Measurements from ENCODE around the gene ADNP. TPM values are rescaled to one million over a fixed set of nuclear protein-coding genes. Genes with fewer than 3 reads are reported as not detected.

ADNP gene
- total RNA-seq, 1 donor from 2014 or later, result 132 TPM

DNA sequence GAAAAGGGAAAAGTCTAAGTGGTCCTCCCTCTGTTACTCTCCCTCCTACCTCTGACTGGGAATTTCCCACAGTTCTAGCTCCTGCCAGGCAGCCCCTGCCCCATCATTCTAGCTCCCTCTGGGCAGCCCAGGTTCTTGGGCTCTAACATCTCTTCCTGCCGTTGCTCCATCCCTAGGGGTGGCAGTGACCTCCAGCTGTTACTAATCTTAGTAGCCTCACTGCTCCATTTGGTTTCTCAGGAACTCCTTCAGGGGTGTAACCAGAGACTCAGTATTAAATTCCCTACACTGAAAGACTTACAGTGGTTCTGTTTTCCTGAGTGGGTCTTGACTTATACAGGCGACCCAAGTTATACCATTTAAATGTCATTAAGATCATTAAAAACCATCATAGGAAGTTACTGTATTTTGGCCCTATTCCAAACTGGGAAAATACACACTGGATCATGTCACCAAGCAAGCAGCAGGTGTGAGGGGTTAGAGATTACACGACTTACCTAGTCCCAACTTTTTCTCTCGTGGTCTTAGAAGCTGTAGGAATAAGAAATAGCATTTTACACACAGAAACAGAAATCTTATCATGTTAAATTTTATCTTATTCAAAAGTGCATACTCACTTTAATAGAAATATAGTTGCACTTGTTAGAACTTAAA is 17.0 kb upstream of the ADNP start:
- no peak for DNase-seq (ENCODE audit: low read depth, low spot score)
- Mint-ChIP-seq H3K9me3 (no peaks in the 10 kb centered on the region), H3K27me3 (ENCODE audit: low read depth) (no peaks in the 10 kb centered on the region), H3K27ac (ENCODE audit: unreplicated experiment) (no peak overlapping the region), H3K4me3 (no peak overlapping the region), H3K4me1 (no peaks in the 10 kb centered on the region), H3K36me3 (ENCODE audit: low read depth) (peaks cover 6% of the 10 kb centered on the region)
- TF ChIP-seq, protein P1, sequence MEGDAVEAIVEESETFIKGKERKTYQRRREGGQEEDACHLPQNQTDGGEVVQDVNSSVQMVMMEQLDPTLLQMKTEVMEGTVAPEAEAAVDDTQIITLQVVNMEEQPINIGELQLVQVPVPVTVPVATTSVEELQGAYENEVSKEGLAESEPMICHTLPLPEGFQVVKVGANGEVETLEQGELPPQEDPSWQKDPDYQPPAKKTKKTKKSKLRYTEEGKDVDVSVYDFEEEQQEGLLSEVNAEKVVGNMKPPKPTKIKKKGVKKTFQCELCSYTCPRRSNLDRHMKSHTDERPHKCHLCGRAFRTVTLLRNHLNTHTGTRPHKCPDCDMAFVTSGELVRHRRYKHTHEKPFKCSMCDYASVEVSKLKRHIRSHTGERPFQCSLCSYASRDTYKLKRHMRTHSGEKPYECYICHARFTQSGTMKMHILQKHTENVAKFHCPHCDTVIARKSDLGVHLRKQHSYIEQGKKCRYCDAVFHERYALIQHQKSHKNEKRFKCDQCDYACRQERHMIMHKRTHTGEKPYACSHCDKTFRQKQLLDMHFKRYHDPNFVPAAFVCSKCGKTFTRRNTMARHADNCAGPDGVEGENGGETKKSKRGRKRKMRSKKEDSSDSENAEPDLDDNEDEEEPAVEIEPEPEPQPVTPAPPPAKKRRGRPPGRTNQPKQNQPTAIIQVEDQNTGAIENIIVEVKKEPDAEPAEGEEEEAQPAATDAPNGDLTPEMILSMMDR (conservative IDR thresholded peaks at IDR 0.05), result no peak

DNA sequence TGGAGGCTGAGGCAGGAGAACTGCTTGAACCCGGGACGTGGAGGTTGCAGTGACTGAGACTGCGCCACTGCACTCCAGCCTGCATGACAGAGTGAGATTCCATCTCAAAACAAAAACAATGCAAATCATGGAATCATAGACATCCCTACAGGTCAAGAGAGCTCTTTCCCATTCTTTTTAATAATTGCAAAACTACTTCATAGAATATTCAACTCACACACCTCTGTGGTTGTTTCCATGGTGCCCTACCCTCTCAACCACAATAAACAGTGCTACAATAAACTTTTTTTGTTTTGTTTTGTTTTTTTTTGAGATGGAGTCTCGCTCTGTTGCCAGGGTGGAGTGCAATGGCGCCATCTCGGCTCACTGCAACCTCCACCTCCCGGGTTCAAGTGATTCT is 11.8 kb upstream of the ADNP start:
- H3K36me3 Mint-ChIP-seq (ENCODE audit: low read depth), result peaks cover 5% of the 10 kb centered on the region
- no peaks in the 10 kb centered on the region for H3K27me3 Mint-ChIP-seq (ENCODE audit: low read depth)
- H3K9me3 Mint-ChIP-seq, result no peaks in the 10 kb centered on the region
- TF ChIP-seq, protein P1 (conservative IDR thresholded peaks at IDR 0.05), result no peak
- DNase-seq (ENCODE audit: low read depth, low spot score), result no peak
- no peak overlapping the region for H3K27ac Mint-ChIP-seq (ENCODE audit: unreplicated experiment)
- H3K4me3 Mint-ChIP-seq, result no peak overlapping the region
- H3K4me1 Mint-ChIP-seq, result no peaks in the 10 kb centered on the region

DNA sequence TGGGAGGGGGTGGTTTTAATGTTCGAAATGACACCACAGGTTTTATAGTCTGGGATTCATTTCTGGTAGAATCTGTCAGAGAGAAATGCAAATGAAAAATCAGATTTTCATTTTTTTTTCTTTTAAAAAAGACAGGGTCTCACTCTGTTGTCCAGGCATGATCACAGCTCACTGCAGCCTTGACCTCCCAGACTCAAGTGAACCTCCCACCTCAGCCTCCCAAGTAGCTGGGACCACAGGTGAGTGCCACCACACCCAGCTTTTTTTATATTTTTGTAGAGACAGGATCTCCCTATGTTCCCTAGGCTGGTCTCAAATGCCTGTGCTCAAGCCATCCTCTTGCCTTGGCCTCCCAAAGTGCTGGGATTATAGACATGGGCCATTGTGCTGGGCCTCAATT is 2.4 kb upstream of the ADNP start:
- TF ChIP-seq, protein P1 (conservative IDR thresholded peaks at IDR 0.05), result no peak
- peaks cover 12% of the 10 kb centered on the region for H3K27me3 Mint-ChIP-seq (ENCODE audit: low read depth)
- peaks cover 13% of the 10 kb centered on the region for H3K4me1 Mint-ChIP-seq
- H3K9me3 Mint-ChIP-seq, result peaks cover 3% of the 10 kb centered on the region
- peak overlapping the region; percentile 80 for H3K4me3 Mint-ChIP-seq
- DNase-seq (ENCODE audit: low read depth, low spot score), result no peak
- peaks cover 17% of the 10 kb centered on the region for H3K36me3 Mint-ChIP-seq (ENCODE audit: low read depth)
- no peak overlapping the region for H3K27ac Mint-ChIP-seq (ENCODE audit: unreplicated experiment)

DNA sequence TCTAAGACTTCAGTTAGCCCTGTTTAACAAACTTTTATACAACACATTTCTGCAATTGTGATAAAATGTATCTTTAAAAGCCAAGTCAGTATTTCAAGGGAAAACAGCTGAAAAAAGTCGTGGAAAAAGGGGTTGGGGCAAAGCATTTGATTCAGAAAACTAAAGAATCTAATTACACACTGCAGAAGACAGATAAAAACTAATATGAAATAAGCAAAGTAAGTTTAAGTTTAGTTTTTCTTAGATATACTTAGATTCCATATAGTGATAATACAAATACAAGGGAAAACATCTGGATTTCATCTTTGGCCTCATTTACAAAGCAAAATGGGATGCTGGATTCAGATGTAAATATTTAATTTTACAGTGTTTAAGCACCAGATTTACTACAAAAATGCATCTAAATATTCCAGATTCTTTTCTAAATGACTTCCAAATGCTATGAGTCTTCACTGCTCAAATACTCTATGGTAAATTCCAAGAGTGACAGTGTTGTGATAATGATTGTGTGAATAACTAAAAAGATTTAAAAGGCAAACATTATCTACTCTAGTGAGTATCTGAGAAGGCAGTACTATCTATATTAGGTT is 1.5 kb upstream of the ADNP start:
- H3K9me3 Mint-ChIP-seq, result peaks cover 3% of the 10 kb centered on the region
- peaks cover 15% of the 10 kb centered on the region for H3K27me3 Mint-ChIP-seq (ENCODE audit: low read depth)
- H3K36me3 Mint-ChIP-seq (ENCODE audit: low read depth), result peaks cover 23% of the 10 kb centered on the region
- TF ChIP-seq, protein P1 (conservative IDR thresholded peaks at IDR 0.05), result no peak
- peaks cover 21% of the 10 kb centered on the region for H3K4me1 Mint-ChIP-seq
- DNase-seq (ENCODE audit: low read depth, low spot score), result no peak
- no peak overlapping the region for H3K27ac Mint-ChIP-seq (ENCODE audit: unreplicated experiment)
- H3K4me3 Mint-ChIP-seq, result peak overlapping the region; percentile 80

DNA sequence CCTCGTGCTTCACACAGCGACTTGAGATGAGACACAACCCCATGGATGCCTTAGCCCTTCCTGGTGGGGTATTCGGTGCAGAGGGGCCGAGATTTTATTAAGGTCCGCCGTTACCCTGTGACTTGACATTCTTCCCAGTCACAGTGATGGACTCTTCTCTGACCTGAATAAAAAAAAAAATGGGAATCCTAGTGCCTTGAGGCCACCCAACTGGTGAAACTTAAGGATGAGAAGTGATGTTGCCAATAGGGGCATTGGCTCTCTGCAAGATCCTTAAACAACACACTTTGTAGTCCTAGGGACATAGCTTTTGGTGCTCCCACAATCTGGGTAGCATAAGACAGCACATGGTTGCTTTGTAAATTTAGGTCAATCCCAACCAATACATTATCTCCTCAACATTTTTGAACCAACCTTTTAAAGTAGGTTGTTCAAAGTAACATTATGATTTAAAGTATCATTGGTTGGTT is 814 bp upstream of the ADNP start:
- H3K9me3 Mint-ChIP-seq, result peaks cover 3% of the 10 kb centered on the region
- H3K27ac Mint-ChIP-seq (ENCODE audit: unreplicated experiment), result peak overlapping the region; percentile 90
- peaks cover 25% of the 10 kb centered on the region for H3K36me3 Mint-ChIP-seq (ENCODE audit: low read depth)
- TF ChIP-seq, protein P1 (conservative IDR thresholded peaks at IDR 0.05), result no peak
- no peak for DNase-seq (ENCODE audit: low read depth, low spot score)
- H3K27me3 Mint-ChIP-seq (ENCODE audit: low read depth), result peaks cover 15% of the 10 kb centered on the region
- H3K4me3 Mint-ChIP-seq, result peak overlapping the region; percentile 80
- H3K4me1 Mint-ChIP-seq, result peaks cover 29% of the 10 kb centered on the region
